Lung (tissue), 12 donors: ENCODE measurements around the gene DISC1. TPM values are rescaled to one million over a fixed set of nuclear protein-coding genes. Genes with fewer than 3 reads are reported as not detected.
A peak's percentile ranks its signal among the peaks of the same experiment; 100 is the strongest.

Experiments
- ATAC-seq: fragments of 200-7000 bp; cut with Tn5 transposase; one replicate; pipeline ENCODE4 v1.9.1; 2020; ENCODE audit warnings: moderate number of reproducible peaks; ENCODE audit not compliant: insufficient read depth, low FRiP score
- DNase-seq, 3 donors: peaks; one replicate each; pipeline ENCODE4 v3.0.0-alpha.2; 2013 to 2017
- H3K27ac ChIP-seq, 2 donors: one replicate each; pipeline ENCODE4 v1.5.1; 2013; ENCODE audit warnings: mild to moderate bottlenecking in 2 of 2, moderate library complexity in 2 of 2, control low read depth in 1 of 2, inconsistent platforms in 1 of 2, low read depth in 1 of 2, low read length in 1 of 2
- H3K27me3 ChIP-seq, 3 donors: one replicate each; pipeline ENCODE4 v1.5.1; 2013; ENCODE audit warnings: low read length in 2 of 3; ENCODE audit not compliant: control insufficient read depth in 3 of 3, insufficient read depth in 3 of 3
- H3K36me3 ChIP-seq, 4 donors: one replicate each; pipeline ENCODE4 v1.5.1; 2013; ENCODE audit warnings: low read length in 4 of 4, mild to moderate bottlenecking in 1 of 4, moderate library complexity in 1 of 4; ENCODE audit not compliant: control insufficient read depth in 4 of 4, insufficient read depth in 4 of 4
- H3K4me1 ChIP-seq, 5 donors: one replicate each; pipeline ENCODE4 v1.5.1; 2013; ENCODE audit warnings: low read length in 5 of 5, mild to moderate bottlenecking in 2 of 5, moderate library complexity in 1 of 5; ENCODE audit not compliant: control insufficient read depth in 5 of 5, insufficient read depth in 5 of 5
- H3K4me3 ChIP-seq: one replicate; pipeline ENCODE4 v1.5.1; 2013; ENCODE audit warnings: mild to moderate bottlenecking, control low read depth, moderate library complexity
- H3K9ac ChIP-seq, 2 donors: one replicate each; pipeline ENCODE4 v1.5.1; 2013; ENCODE audit warnings: low read length in 2 of 2, control low read depth in 1 of 2; ENCODE audit not compliant: insufficient read depth in 1 of 2
- H3K9me3 ChIP-seq, 4 donors: one replicate each; pipeline ENCODE4 v1.5.1; 2013; ENCODE audit warnings: low read length in 3 of 4, mild to moderate bottlenecking in 1 of 4, moderate library complexity in 1 of 4; ENCODE audit not compliant: control insufficient read depth in 4 of 4, insufficient read depth in 3 of 4
- CTCF ChIP-seq: IDR thresholded peaks from 2 replicates; pipeline ENCODE4 v1.5.1; 2012; ENCODE audit warnings: mild to moderate bottlenecking; ENCODE audit errors: control extremely low read depth, extremely low read depth
- WGBS, 2 donors: extraction: QIAGEN DNeasy Blood & Tissue Kit; methylation state at CpG; one replicate each; pipeline ENCODE4 v1.1.7; 2013; 5-methylcytosine and 5-hydroxymethylcytosine counted together
- polyA plus RNA-seq, 2 donors: library from polyadenylated mRNA; stranded (reverse); fragments of 200-250 nt; gene quantifications; one replicate each; pipeline ENCODE4 v1.2.1, GENCODE V29; 2013
- total RNA-seq, 2 donors: library from RNA; depleted of rRNA in 1 of 2; stranded (reverse); fragments of >200 nt in 1 of 2; gene quantifications; one replicate each; pipeline ENCODE4 v1.2.1, GENCODE V29; 2014 to 2021
- donor health status: control.
- donor health status: control.
- donor health status: Bipolar disorder and iron deficiency.
- donor health status: healthy.
- donor health status: DM: yes; HTN: yes; CAD: no.

DISC1 gene
- total and polyA plus RNA-seq, 4 donors = 0.98 to 32.9 (median 6.1) TPM

DNA sequence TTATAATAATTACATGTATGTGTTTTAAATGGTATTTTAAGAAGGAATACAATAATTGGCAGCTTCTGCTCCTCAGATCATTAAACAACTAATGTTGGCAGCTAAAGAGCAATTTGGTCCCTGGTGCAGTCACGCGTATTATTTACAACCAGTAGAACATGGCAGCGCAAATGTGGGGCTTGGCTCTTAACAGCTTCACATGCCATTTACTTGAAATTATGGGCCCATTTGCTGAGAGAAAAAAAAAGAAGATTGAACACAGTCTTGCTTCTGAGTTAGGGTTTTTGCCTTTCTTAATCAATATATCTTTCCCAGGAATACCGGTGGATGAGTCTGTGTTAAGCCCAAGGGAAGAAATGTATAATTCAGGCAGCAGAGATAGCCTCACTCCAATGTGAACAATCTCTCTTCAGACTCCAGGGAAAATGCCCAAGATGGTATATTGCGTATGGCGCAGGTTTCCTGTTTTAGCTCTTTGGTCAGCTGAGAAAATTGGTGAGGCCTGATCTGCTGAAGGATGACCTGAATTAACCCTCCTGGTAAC is 174.5 kb downstream of the DISC1 start:
- Histone ChIP-seq H3K9ac (no peak overlapping the region), H3K36me3 (peaks cover 0 to 15% (median 5%) of the 10 kb centered on the region in 4 donors), H3K4me1 (peaks cover 0 to 2% (median 0%) of the 10 kb centered on the region in 5 donors), H3K27me3 (no peaks in the 10 kb centered on the region), H3K27ac (no peak overlapping the region), H3K4me3 (no peak overlapping the region), H3K9me3 (no peaks in the 10 kb centered on the region)
- 96% methylated on average over 6 of the region's 6 CpGs for WGBS, 2 donors
- no peak for TF ChIP-seq CTCF
- ATAC-seq = no peak
- DNase-seq = no peak

GRCh38 chr1:231803353-231803752 is 176.8 kb downstream of the DISC1 start:
- H3K9me3 ChIP-seq = no peaks in the 10 kb centered on the region
- peaks cover 0 to 3% (median 2%) of the 10 kb centered on the region in 5 donors for H3K4me1 ChIP-seq
- H3K27me3 ChIP-seq = no peaks in the 10 kb centered on the region
- no peak overlapping the region for H3K4me3 ChIP-seq
- WGBS, 2 donors = 27 to 53% methylated on average over 8 of the region's 8 CpGs
- ATAC-seq = no peak
- peak; percentile 29 to 75 (median 57) for DNase-seq
- no peak overlapping the region for H3K9ac ChIP-seq
- peaks cover 0 to 17% (median 5%) of the 10 kb centered on the region in 4 donors for H3K36me3 ChIP-seq
- TF ChIP-seq CTCF = no peak
- H3K27ac ChIP-seq = no peak overlapping the region

DNA sequence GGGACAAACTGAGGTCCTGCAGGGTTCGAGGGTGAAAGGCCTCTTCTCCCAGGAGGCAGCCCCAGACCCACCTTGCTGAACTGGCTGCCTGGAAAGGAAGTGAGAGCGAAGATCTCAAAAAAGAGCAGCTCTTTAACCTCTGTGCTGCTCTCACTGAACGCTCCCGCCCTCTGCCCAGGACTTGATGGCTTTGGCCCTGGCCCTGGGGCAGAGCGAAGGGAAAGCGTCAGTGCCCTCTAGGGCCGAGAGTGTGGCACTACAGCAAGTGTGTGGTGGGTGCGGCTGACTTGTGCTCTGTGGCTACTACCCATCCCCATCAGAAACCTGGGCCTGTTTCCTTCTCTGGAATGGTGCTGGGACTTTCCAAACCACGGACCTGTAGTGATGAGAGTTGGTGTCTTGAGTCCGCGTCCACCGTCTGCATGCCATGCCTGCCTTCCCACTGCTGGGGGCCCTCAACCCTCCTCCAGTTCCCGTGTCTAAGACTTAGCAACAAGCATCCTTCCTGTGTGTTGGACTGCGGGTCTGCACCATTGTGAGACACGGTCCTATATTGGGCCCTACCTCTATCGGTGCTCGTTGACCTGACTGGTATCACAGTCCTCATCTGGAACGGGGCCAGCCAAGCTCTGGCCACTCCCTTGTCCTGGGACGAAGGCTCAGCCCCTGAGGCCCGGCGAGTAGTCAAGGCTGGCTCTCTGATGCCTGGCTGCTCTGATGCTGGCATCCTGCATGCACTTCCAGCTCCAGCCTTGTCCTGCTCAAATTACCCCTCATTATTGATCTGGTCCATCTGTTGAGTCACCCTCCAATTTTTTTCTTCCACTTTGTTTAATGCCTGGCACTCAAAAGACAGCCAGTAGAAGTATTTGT is 180.3 kb downstream of the DISC1 start:
- 74 to 79% methylated on average over 21 of the region's 21 CpGs for WGBS, 2 donors
- TF ChIP-seq CTCF = peak; percentile 41
- Histone ChIP-seq H3K9ac (no peak overlapping the region), H3K27ac (no peak overlapping the region), H3K4me1 (peaks cover 0 to 7% (median 3%) of the 10 kb centered on the region in 5 donors), H3K9me3 (no peaks in the 10 kb centered on the region), H3K36me3 (peaks cover 0 to 12% (median 3%) of the 10 kb centered on the region in 4 donors), H3K4me3 (no peak overlapping the region), H3K27me3 (no peaks in the 10 kb centered on the region)
- DNase-seq (no peak), ATAC-seq (peak; percentile 82)
